Large intestine (tissue), 3 donors: ENCODE results near the gene FREY1. TPM values are rescaled to one million over a fixed set of nuclear protein-coding genes. Genes with fewer than 3 reads are reported as not detected.

Experiments
- DNase-seq, 2 donors: peaks; one replicate each; pipeline versions ENCODE4 v3.0.0 to v3.0.0-alpha.2; 2013
- H3K27ac ChIP-seq: one replicate; pipeline ENCODE4 v1.5.1; 2013; ENCODE audit warnings: low read length
- H3K27me3 ChIP-seq: 2 replicates; pipeline ENCODE4 v1.6.1; 2013; ENCODE audit warnings: low read length; ENCODE audit not compliant: control insufficient read depth, insufficient read depth
- H3K36me3 ChIP-seq: 2 replicates; pipeline ENCODE4 v1.6.1; 2013; ENCODE audit warnings: low read length; ENCODE audit not compliant: control insufficient read depth, insufficient read depth
- H3K4me1 ChIP-seq: one replicate; pipeline ENCODE4 v1.6.1; 2013; ENCODE audit warnings: low read length; ENCODE audit not compliant: control insufficient read depth, insufficient read depth
- H3K4me3 ChIP-seq: one replicate; pipeline ENCODE4 v1.5.1; 2013; ENCODE audit warnings: low read length
- H3K9me3 ChIP-seq: one replicate; pipeline ENCODE4 v1.6.1; 2013; ENCODE audit warnings: mild to moderate bottlenecking, low read depth, low read length, moderate library complexity; ENCODE audit not compliant: control insufficient read depth
- WGBS: methylation state at CpG from one replicate; pipeline ENCODE4 v1.1.5; 2013; ENCODE audit warnings: low lambda C conversion rate; ENCODE audit not compliant: insufficient coverage; 5-methylcytosine and 5-hydroxymethylcytosine counted together
- polyA plus RNA-seq: library from polyadenylated mRNA; unstranded; fragments of 120-200 nt; gene quantifications from one replicate; pipeline ENCODE4 v1.2.1, GENCODE V29; 2013

The FREY1 gene
- polyA plus RNA-seq, 1 donor = 0.24 TPM

- Histone ChIP-seq H3K27me3 (peaks cover 30% of the 10 kb centered on the region), H3K4me3 (peak overlapping the region; percentile 19), H3K27ac (no peak overlapping the region), H3K36me3 (no peaks in the 10 kb centered on the region), H3K4me1 (peaks cover 8% of the 10 kb centered on the region), H3K9me3 (no peaks in the 10 kb centered on the region)
- no CpG with 5 or more reads among the region's 54 CpGs for WGBS
- peak; percentile 40 to 70 for DNase-seq
These were observed 14.7 kb upstream of the FREY1 start for GRCh38 chr11:45921561-45922424.

GRCh38 chr11:45920531-45921477 is 13.7 kb upstream of the FREY1 start:
- H3K9me3 ChIP-seq = no peaks in the 10 kb centered on the region
- WGBS = no CpG with 5 or more reads among the region's 6 CpGs
- H3K27ac ChIP-seq = no peak overlapping the region
- no peak for DNase-seq
- peaks cover 11% of the 10 kb centered on the region for H3K4me1 ChIP-seq
- H3K4me3 ChIP-seq = no peak overlapping the region
- H3K36me3 ChIP-seq = peaks cover 3% of the 10 kb centered on the region
- peaks cover 30% of the 10 kb centered on the region for H3K27me3 ChIP-seq

- no peak for DNase-seq
- no CpG with 5 or more reads among the region's 13 CpGs for WGBS
These were observed 12.9 kb upstream of the FREY1 start for GRCh38 chr11:45919806-45920530.

GRCh38 chr11:45918962-45919675 is 12.0 kb upstream of the FREY1 start:
- H3K36me3 ChIP-seq = peaks cover 18% of the 10 kb centered on the region
- no peak overlapping the region for H3K27ac ChIP-seq
- no peaks in the 10 kb centered on the region for H3K9me3 ChIP-seq
- peak overlapping the region; percentile 91 for H3K4me3 ChIP-seq
- H3K27me3 ChIP-seq = peaks cover 25% of the 10 kb centered on the region
- H3K4me1 ChIP-seq = peaks cover 11% of the 10 kb centered on the region
- no peak for DNase-seq
- 25% methylated on average over 2 of the region's 7 CpGs for WGBS

More at GRCh38 chr11:45919806-45920530, 12.9 kb upstream of the FREY1 start:
- Histone ChIP-seq H3K4me1 (peaks cover 11% of the 10 kb centered on the region), H3K4me3 (no peak overlapping the region), H3K9me3 (no peaks in the 10 kb centered on the region), H3K36me3 (peaks cover 9% of the 10 kb centered on the region), H3K27ac (no peak overlapping the region), H3K27me3 (peaks cover 30% of the 10 kb centered on the region)

- DNase-seq = peak; percentile 44 to 69
- no peaks in the 10 kb centered on the region for H3K9me3 ChIP-seq
- H3K27me3 ChIP-seq = peaks cover 21% of the 10 kb centered on the region
- peaks cover 11% of the 10 kb centered on the region for H3K4me1 ChIP-seq
- H3K36me3 ChIP-seq = peaks cover 25% of the 10 kb centered on the region
- WGBS = no CpG with 5 or more reads among the region's 38 CpGs
- H3K4me3 ChIP-seq = peak overlapping the region; percentile 91
- H3K27ac ChIP-seq = peak overlapping the region; percentile 67
These were observed 11.4 kb upstream of the FREY1 start for GRCh38 chr11:45918331-45918941.

- Histone ChIP-seq H3K27ac (peak within 1 kb of the TSS; percentile 67), H3K9me3 (no peaks in the 10 kb centered on the region), H3K4me3 (peak within 1 kb of the TSS; percentile 91), H3K27me3 (peaks cover 16% of the 10 kb centered on the region), H3K4me1 (peaks cover 11% of the 10 kb centered on the region), H3K36me3 (peaks cover 30% of the 10 kb centered on the region)
- peak; percentile 98 for DNase-seq
- no CpG with 5 or more reads among the region's 45 CpGs for WGBS
These were observed 10.7 kb upstream of the FREY1 start, which contains the start of gene PEX16 for GRCh38 chr11:45917623-45918330. Gene PEX16 (minus strand): TSS chr11:45917877. CDS start chr11:45917811, 66 bp downstream.

- Histone ChIP-seq H3K27me3 (peaks cover 14% of the 10 kb centered on the region), H3K36me3 (peaks cover 30% of the 10 kb centered on the region), H3K27ac (peak overlapping the region; percentile 67), H3K4me3 (peak overlapping the region; percentile 91), H3K9me3 (no peaks in the 10 kb centered on the region), H3K4me1 (peaks cover 11% of the 10 kb centered on the region)
- no peak for DNase-seq
- WGBS = no CpG with 5 or more reads among the region's 16 CpGs
These were observed 10.2 kb upstream of the FREY1 start for GRCh38 chr11:45917286-45917622.

- Histone ChIP-seq H3K36me3 (peaks cover 45% of the 10 kb centered on the region), H3K4me3 (no peak overlapping the region), H3K27me3 (no peaks in the 10 kb centered on the region), H3K27ac (no peak overlapping the region), H3K4me1 (peaks cover 5% of the 10 kb centered on the region), H3K9me3 (no peaks in the 10 kb centered on the region)
- no CpG with 5 or more reads among the region's 13 CpGs for WGBS
- no peak for DNase-seq
These were observed 8.4 kb upstream of the FREY1 start for GRCh38 chr11:45915446-45915845.
